GM23338 (cell line): ENCODE results near the gene TMC3.
A peak's percentile ranks its signal among the peaks of the same experiment; 100 is the strongest.

ENCODE experiments used
- CREB1 ChIP-seq: fragments of 250-450 bp; sonication (Bioruptor Pico); IDR thresholded peaks from 2 replicates; pipeline ENCODE4 v1.5.0; 2020; ENCODE audit warnings: low read depth, mild to moderate bottlenecking, moderate library complexity
- EZH2 ChIP-seq: fragments of 200-600 bp; sonication (generic); IDR thresholded peaks from one replicate; pipeline ENCODE4 v1.8.0; 2017; ENCODE audit warnings: antibody characterized with exemption, mild to moderate bottlenecking, low read depth; ENCODE audit not compliant: unreplicated experiment
- TF ChIP-seq, protein P1 (sequence below), 2 experiments: fragments of 200-600 bp in 1 of 2; sonication (generic) in 1 of 2; conservative IDR thresholded peaks; 2 replicates each; pipeline versions ENCODE4 v1.5.1 to v1.6.1; 2016 to 2017; ENCODE audit warnings: antibody characterized with exemption in 2 of 2, low read depth in 2 of 2, mild to moderate bottlenecking in 2 of 2, moderate library complexity in 1 of 2

DNA sequence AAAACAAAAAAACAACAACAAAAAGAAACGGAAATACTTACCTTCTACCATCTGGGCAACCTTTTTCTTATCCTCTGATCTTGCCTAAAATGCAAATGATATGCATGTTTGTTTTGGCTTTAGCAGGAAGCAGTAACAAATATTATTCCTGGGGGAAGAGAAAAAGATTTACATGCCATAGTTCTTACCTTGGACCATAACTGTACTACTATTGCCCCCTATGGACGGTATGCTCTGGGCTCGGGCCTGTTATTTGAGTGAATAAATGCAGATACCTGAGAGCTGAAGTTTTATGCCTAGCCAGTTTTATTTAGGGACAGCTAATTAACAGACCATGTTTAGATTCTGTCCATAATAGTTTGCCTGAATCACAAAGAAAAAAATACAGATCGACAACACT lies 37.4 kb downstream of the TMC3 start:
- no peak for TF ChIP-seq CREB1
- TF ChIP-seq, protein P1, sequence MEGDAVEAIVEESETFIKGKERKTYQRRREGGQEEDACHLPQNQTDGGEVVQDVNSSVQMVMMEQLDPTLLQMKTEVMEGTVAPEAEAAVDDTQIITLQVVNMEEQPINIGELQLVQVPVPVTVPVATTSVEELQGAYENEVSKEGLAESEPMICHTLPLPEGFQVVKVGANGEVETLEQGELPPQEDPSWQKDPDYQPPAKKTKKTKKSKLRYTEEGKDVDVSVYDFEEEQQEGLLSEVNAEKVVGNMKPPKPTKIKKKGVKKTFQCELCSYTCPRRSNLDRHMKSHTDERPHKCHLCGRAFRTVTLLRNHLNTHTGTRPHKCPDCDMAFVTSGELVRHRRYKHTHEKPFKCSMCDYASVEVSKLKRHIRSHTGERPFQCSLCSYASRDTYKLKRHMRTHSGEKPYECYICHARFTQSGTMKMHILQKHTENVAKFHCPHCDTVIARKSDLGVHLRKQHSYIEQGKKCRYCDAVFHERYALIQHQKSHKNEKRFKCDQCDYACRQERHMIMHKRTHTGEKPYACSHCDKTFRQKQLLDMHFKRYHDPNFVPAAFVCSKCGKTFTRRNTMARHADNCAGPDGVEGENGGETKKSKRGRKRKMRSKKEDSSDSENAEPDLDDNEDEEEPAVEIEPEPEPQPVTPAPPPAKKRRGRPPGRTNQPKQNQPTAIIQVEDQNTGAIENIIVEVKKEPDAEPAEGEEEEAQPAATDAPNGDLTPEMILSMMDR (conservative IDR thresholded peaks at IDR 0.05; ENCODE audit: low read depth in 2 of 2): peak; percentile 37 to 44
- no peak for TF ChIP-seq EZH2
